Measurements from ENCODE around the gene KCNH3.
"Not testable (repeated sequence)": the region's sequence is repeated elsewhere in the genome, so short reads cannot be mapped to it uniquely, and the experiment has no call there.

Gene KCNH3

GRCh38 chr12:49527361-49528130, 11.3 kb upstream of the KCNH3 start:
- in situ Hi-C loops (cut with MboI; ENCODE audit: low sequenced_read_pairs) = no loop called here

- in situ Hi-C loops (cut with MboI; ENCODE audit: low sequenced_read_pairs) = no loop called here
Measured at GRCh38 chr12:49529414-49529813, 9.4 kb upstream of the KCNH3 start.

- in situ Hi-C loops (cut with MboI; ENCODE audit: low sequenced_read_pairs) = no loop called here
Measured at GRCh38 chr12:49531745-49532144, 7.1 kb upstream of the KCNH3 start.

- in situ Hi-C loops (cut with MboI; ENCODE audit: low sequenced_read_pairs) = no loop called here
Measured at GRCh38 chr12:49533331-49533730, 5.5 kb upstream of the KCNH3 start.

GRCh38 chr12:49534122-49534521, 4.7 kb upstream of the KCNH3 start:
- in situ Hi-C loops (cut with MboI; ENCODE audit: low sequenced_read_pairs) = not testable (repeated sequence)

- in situ Hi-C loops (cut with MboI; ENCODE audit: low sequenced_read_pairs) = no loop called here
Measured at GRCh38 chr12:49534731-49535278, 4.0 kb upstream of the KCNH3 start.

GRCh38 chr12:49535921-49536525, 2.8 kb upstream of the KCNH3 start:
- in situ Hi-C loops (cut with MboI; ENCODE audit: low sequenced_read_pairs) = no loop called here

GRCh38 chr12:49536526-49537071, 2.2 kb upstream of the KCNH3 start:
- in situ Hi-C loops (cut with MboI; ENCODE audit: low sequenced_read_pairs) = no loop called here

- in situ Hi-C loops (cut with MboI; ENCODE audit: low sequenced_read_pairs) = no loop called here
Measured at GRCh38 chr12:49537231-49537751, 1.5 kb upstream of the KCNH3 start.

GRCh38 chr12:49537752-49538509, 899 bp upstream of the KCNH3 start:
- in situ Hi-C loops (cut with MboI; ENCODE audit: low sequenced_read_pairs) = no loop called here

- in situ Hi-C loops (cut with MboI; ENCODE audit: low sequenced_read_pairs) = no loop called here
Measured at GRCh38 chr12:49539406-49540228, 787 bp downstream of the KCNH3 start.

GRCh38 chr12:49540229-49541139, 1.7 kb downstream of the KCNH3 start:
- in situ Hi-C loops (cut with MboI; ENCODE audit: low sequenced_read_pairs) = no loop called here

- in situ Hi-C loops (cut with MboI; ENCODE audit: low sequenced_read_pairs) = no loop called here
Measured at GRCh38 chr12:49541140-49541861, 2.5 kb downstream of the KCNH3 start.

GRCh38 chr12:49541911-49542505, 3.2 kb downstream of the KCNH3 start:
- in situ Hi-C loops (cut with MboI; ENCODE audit: low sequenced_read_pairs) = no loop called here

GRCh38 chr12:49542592-49543160, 3.8 kb downstream of the KCNH3 start:
- in situ Hi-C loops (cut with MboI; ENCODE audit: low sequenced_read_pairs) = no loop called here

GRCh38 chr12:49543221-49543913, 4.5 kb downstream of the KCNH3 start:
- in situ Hi-C loops (cut with MboI; ENCODE audit: low sequenced_read_pairs) = no loop called here

Measured in HL-60/S4 treated with retinoic acid at 250 ng/mL for 4 days and 3 days (cell line).